H1 (cell line): ENCODE measurements around the gene HFE. TPM values are rescaled to one million over a fixed set of nuclear protein-coding genes. Genes with fewer than 3 reads are reported as not detected.
A peak's percentile ranks its signal among the peaks of the same experiment; 100 is the strongest.

Source experiments
- KDM5A ChIP-seq: fragments of 200-600 bp; IDR thresholded peaks from 2 replicates; pipeline ENCODE4 v1.7.1; 2012; ENCODE audit warnings: mild to moderate bottlenecking, low read length, inconsistent platforms, mixed read lengths
- MAX ChIP-seq: IDR thresholded peaks from 2 replicates; pipeline ENCODE4 v1.6.1; 2012; ENCODE audit warnings: inconsistent platforms
- NANOG ChIP-seq: IDR thresholded peaks from 2 replicates; pipeline ENCODE4 v1.6.1; 2011; ENCODE audit warnings: low read length, low read depth, mild to moderate bottlenecking, inconsistent platforms; ENCODE audit not compliant: insufficient read depth, poor library complexity, severe bottlenecking
- RAD21 ChIP-seq, 2 experiments: IDR thresholded peaks in 1 of 2; conservative IDR thresholded peaks in 1 of 2; 2 replicates each; pipeline ENCODE4 v1.6.1; 2011; ENCODE audit warnings: low read depth in 2 of 2, low read length in 2 of 2, improper control_type of control experiment in 1 of 2, inconsistent platforms in 1 of 2, mild to moderate bottlenecking in 1 of 2, moderate library complexity in 1 of 2
- RBBP5 ChIP-seq: IDR thresholded peaks from 2 replicates; pipeline ENCODE4 v1.7.1; 2012; ENCODE audit warnings: low read depth, mild to moderate bottlenecking, inconsistent platforms, low read length, moderate library complexity, borderline replicate concordance
- SIN3A ChIP-seq, 2 experiments: IDR thresholded peaks in 1 of 2; conservative IDR thresholded peaks in 1 of 2; 2 replicates each; pipeline ENCODE4 v1.6.1; 2011 to 2012; ENCODE audit warnings: low read length in 2 of 2, improper control_type of control experiment in 1 of 2, low read depth in 1 of 2, mild to moderate bottlenecking in 1 of 2
- SUZ12 ChIP-seq: fragments of 200-600 bp; sonication (generic); IDR thresholded peaks from 2 replicates; pipeline ENCODE4 v1.6.1; 2012; ENCODE audit warnings: mild to moderate bottlenecking, inconsistent platforms, low read length, moderate library complexity, mixed read lengths
- TCF12 ChIP-seq: IDR thresholded peaks from 2 replicates; pipeline ENCODE4 v1.6.1; 2011; ENCODE audit warnings: low read depth, mild to moderate bottlenecking, low read length
- polyA plus RNA-seq, 7 experiments: library from polyadenylated mRNA; depleted of rRNA in 3 of 7; stranded (reverse) in 5 of 7; unstranded in 2 of 7; fragments of >200 nt in 5 of 7; fragments of 200-250 nt in 2 of 7; gene quantifications; 1 replicate in 5 of 7; 2 replicates in 1 of 7; 4 replicates in 1 of 7; pipeline versions ENCODE4 v1.2.1 to v1.2.3, GENCODE V29; 2011 to 2013; ENCODE audit warnings: missing spikeins in 2 of 7, mixed read lengths in 2 of 7
- total RNA-seq: library from RNA; stranded (reverse); fragmentation: NEBNext Ultra II Directional; extraction: Animal tissue kit (Norgen Biotek cat#: 25700); gene quantifications from 2 replicates; pipeline ENCODE4 v1.2.1, GENCODE V29; 2021
- TF ChIP-seq, protein P1 (sequence below), 3 experiments: IDR thresholded peaks; 1 replicate in 2 of 3; 2 replicates in 1 of 3; pipeline versions ENCODE4 v1.5.1 to v1.6.1; 2011; ENCODE audit warnings: low read length in 3 of 3, mild to moderate bottlenecking in 3 of 3, inconsistent platforms in 2 of 3, low read depth in 1 of 3, moderate library complexity in 1 of 3; ENCODE audit not compliant: insufficient read depth in 1 of 3; ENCODE audit errors: control extremely low read depth in 1 of 3

HFE gene
- total and polyA plus RNA-seq, 2 of the 8 experiments (the other 6 are each of a cell fraction or from before 2014, with no cell fraction given) = 1.6 to 2.0 TPM

DNA sequence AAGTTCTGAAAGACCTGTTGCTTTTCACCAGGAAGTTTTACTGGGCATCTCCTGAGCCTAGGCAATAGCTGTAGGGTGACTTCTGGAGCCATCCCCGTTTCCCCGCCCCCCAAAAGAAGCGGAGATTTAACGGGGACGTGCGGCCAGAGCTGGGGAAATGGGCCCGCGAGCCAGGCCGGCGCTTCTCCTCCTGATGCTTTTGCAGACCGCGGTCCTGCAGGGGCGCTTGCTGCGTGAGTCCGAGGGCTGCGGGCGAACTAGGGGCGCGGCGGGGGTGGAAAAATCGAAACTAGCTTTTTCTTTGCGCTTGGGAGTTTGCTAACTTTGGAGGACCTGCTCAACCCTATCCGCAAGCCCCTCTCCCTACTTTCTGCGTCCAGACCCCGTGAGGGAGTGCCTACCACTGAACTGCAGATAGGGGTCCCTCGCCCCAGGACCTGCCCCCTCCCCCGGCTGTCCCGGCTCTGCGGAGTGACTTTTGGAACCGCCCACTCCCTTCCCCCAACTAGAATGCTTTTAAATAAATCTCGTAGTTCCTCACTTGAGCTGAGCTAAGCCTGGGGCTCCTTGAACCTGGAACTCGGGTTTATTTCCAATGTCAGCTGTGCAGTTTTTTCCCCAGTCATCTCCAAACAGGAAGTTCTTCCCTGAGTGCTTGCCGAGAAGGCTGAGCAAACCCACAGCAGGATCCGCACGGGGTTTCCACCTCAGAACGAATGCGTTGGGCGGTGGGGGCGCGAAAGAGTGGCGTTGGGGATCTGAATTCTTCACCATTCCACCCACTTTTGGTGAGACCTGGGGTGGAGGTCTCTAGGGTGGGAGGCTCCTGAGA is at the start of gene HFE (continued):
- TF ChIP-seq, protein P1, sequence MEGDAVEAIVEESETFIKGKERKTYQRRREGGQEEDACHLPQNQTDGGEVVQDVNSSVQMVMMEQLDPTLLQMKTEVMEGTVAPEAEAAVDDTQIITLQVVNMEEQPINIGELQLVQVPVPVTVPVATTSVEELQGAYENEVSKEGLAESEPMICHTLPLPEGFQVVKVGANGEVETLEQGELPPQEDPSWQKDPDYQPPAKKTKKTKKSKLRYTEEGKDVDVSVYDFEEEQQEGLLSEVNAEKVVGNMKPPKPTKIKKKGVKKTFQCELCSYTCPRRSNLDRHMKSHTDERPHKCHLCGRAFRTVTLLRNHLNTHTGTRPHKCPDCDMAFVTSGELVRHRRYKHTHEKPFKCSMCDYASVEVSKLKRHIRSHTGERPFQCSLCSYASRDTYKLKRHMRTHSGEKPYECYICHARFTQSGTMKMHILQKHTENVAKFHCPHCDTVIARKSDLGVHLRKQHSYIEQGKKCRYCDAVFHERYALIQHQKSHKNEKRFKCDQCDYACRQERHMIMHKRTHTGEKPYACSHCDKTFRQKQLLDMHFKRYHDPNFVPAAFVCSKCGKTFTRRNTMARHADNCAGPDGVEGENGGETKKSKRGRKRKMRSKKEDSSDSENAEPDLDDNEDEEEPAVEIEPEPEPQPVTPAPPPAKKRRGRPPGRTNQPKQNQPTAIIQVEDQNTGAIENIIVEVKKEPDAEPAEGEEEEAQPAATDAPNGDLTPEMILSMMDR (IDR thresholded peaks at IDR 0.05; ENCODE audit: control extremely low read depth in 1 of 3, insufficient read depth in 1 of 3, low read depth in 1 of 3, low read length in 3 of 3) = peak in 1 of 3 experiments; percentile 1; a peak in 1 of 4 replicates
- no peak for TF ChIP-seq TCF12
- no peak for TF ChIP-seq KDM5A
- no peak for TF ChIP-seq SUZ12
- TF ChIP-seq RBBP5 = 0 out of 2 replicates have a peak, but pooled peaks have one; percentile 36
- no peak for TF ChIP-seq RAD21 (IDR thresholded peaks at IDR 0.05 in 1 of 2, conservative IDR thresholded peaks at IDR 0.05 in 1 of 2; ENCODE audit: low read depth in 2 of 2, low read length in 2 of 2)
- no peak for TF ChIP-seq MAX
- no peak for TF ChIP-seq SIN3A (conservative IDR thresholded peaks at IDR 0.05 in 1 of 2, IDR thresholded peaks at IDR 0.05 in 1 of 2; ENCODE audit: low read depth in 1 of 2, low read length in 2 of 2)
- no peak for TF ChIP-seq NANOG
